GM12874 (cell line): ENCODE measurements around the gene FSTL5.

Experiments
- CTCF ChIP-seq: IDR thresholded peaks from 2 replicates; pipeline ENCODE4 v1.5.1; 2011; ENCODE audit warnings: low read depth, mild to moderate bottlenecking, control low read depth, low read length, moderate library complexity; ENCODE audit not compliant: insufficient read depth

The FSTL5 gene

GRCh38 chr4:161463436-161463835, 700.4 kb downstream of the FSTL5 start:
- TF ChIP-seq CTCF = no peak

GRCh38 chr4:161457906-161458305, 705.9 kb downstream of the FSTL5 start:
- no peak for TF ChIP-seq CTCF

GRCh38 chr4:161457311-161457710, 706.5 kb downstream of the FSTL5 start:
- no peak for TF ChIP-seq CTCF

GRCh38 chr4:161454860-161455259, 708.9 kb downstream of the FSTL5 start:
- TF ChIP-seq CTCF = no peak

GRCh38 chr4:161448550-161449180, 715.1 kb downstream of the FSTL5 start:
- no peak for TF ChIP-seq CTCF

GRCh38 chr4:161444626-161445025, 719.2 kb downstream of the FSTL5 start:
- no peak for TF ChIP-seq CTCF

GRCh38 chr4:161442921-161443320, 720.9 kb downstream of the FSTL5 start:
- TF ChIP-seq CTCF = no peak

- no peak for TF ChIP-seq CTCF
Measured at GRCh38 chr4:161438096-161438495, 725.7 kb downstream of the FSTL5 start.
